SK-N-SH (cell line): Measurements from ENCODE around the gene CTSO. TPM values are rescaled to one million over a fixed set of nuclear protein-coding genes. Genes with fewer than 3 reads are reported as not detected.

ENCODE experiments used
- CTCF ChIA-PET: fragments of 300-600, 350-600 bp; formaldehyde crosslinking; extraction: SDS; loops from one replicate; lab custom pipeline; 2021; lab: Yijun Ruan, JAX
- POLR2A ChIA-PET: fragments of 350-600 bp; sonication (Branson Sonifier 250); formaldehyde crosslinking; extraction: SDS; loops from one replicate; lab custom pipeline; 2020; ENCODE audit warnings: antibody characterized with exemption, inconsistent platforms; lab: Yijun Ruan, JAX
- DNase-seq: peaks from one replicate; pipeline ENCODE4 v3.0.0; 2012
- H2AFZ ChIP-seq: fragments of 200-600 bp; sonication (generic); 2 replicates; pipeline ENCODE4 v1.8.1; 2016; ENCODE audit warnings: antibody characterized with exemption, mild to moderate bottlenecking, low read depth
- H3F3A ChIP-seq: fragments of 200-600 bp; sonication (generic); replicated peaks from 2 replicates; pipeline ENCODE3; 2016; ENCODE audit warnings: antibody characterized with exemption, mild to moderate bottlenecking; ENCODE audit not compliant: insufficient read depth
- H3K27ac ChIP-seq, 2 experiments: fragments of 200-500 bp in 1 of 2; fragments of 200-600 bp in 1 of 2; sonication (Bioruptor generic) in 1 of 2; sonication (generic), shearing (Covaris generic) in 1 of 2; 2 replicates each; pipeline versions ENCODE4 v1.5.1 to v1.6.1; 2014 to 2016; ENCODE audit warnings: low read depth in 2 of 2, inconsistent platforms in 1 of 2, low read length in 1 of 2, mild to moderate bottlenecking in 1 of 2, mixed read lengths in 1 of 2
- H3K27me3 ChIP-seq: fragments of 200-600 bp; sonication (generic), shearing (Covaris generic); 2 replicates; pipeline ENCODE4 v1.6.1; 2016; ENCODE audit warnings: mixed run types; ENCODE audit not compliant: insufficient read depth
- H3K36me3 ChIP-seq, 2 experiments: fragments of 200-500 bp in 1 of 2; fragments of 200-600 bp in 1 of 2; sonication (Bioruptor generic) in 1 of 2; sonication (generic) in 1 of 2; replicated peaks in 1 of 2; 2 replicates each; pipeline versions ENCODE3 to v1.5.1; 2014 to 2016; ENCODE audit warnings: low read length in 1 of 2, mild to moderate bottlenecking in 1 of 2; ENCODE audit not compliant: insufficient read depth in 2 of 2, control insufficient read depth in 1 of 2
- H3K4me1 ChIP-seq, 2 experiments: fragments of 200-500 bp in 1 of 2; fragments of 200-600 bp in 1 of 2; sonication (Bioruptor generic) in 1 of 2; sonication (generic), shearing (Covaris generic) in 1 of 2; 2 replicates each; pipeline versions ENCODE4 v1.5.1 to v1.6.1; 2014 to 2016; ENCODE audit warnings: low read depth in 1 of 2, low read length in 1 of 2, mixed run types in 1 of 2; ENCODE audit not compliant: insufficient read depth in 2 of 2, control insufficient read depth in 1 of 2
- H3K4me2 ChIP-seq: fragments of 200-600 bp; sonication (generic), shearing (Covaris generic); 2 replicates; pipeline ENCODE4 v1.6.1; 2017; ENCODE audit warnings: mixed run types
- H3K4me3 ChIP-seq, 2 experiments: fragments of 200-500 bp in 1 of 2; fragments of 200-600 bp in 1 of 2; sonication (Bioruptor generic) in 1 of 2; sonication (generic), shearing (Covaris generic) in 1 of 2; 2 replicates each; pipeline versions ENCODE4 v1.5.1 to v1.8.1; 2014 to 2016; ENCODE audit warnings: low read depth in 2 of 2, inconsistent platforms in 1 of 2, low read length in 1 of 2, mild to moderate bottlenecking in 1 of 2, mixed read lengths in 1 of 2, moderate library complexity in 1 of 2
- H3K79me2 ChIP-seq: fragments of 200-600 bp; sonication (generic); 2 replicates; pipeline ENCODE4 v1.8.1; 2017; ENCODE audit warnings: mild to moderate bottlenecking; ENCODE audit not compliant: insufficient read depth
- H3K9ac ChIP-seq: fragments of 200-600 bp; sonication (generic); 2 replicates; pipeline ENCODE4 v1.6.1; 2017; ENCODE audit warnings: mixed run types
- H3K9me2 ChIP-seq: fragments of 200-600 bp; sonication (generic); 2 replicates; pipeline ENCODE4 v1.6.1; 2017; ENCODE audit warnings: mixed run types
- H3K9me3 ChIP-seq: fragments of 200-600 bp; sonication (generic); 2 replicates; pipeline ENCODE4 v1.6.1; 2017; ENCODE audit warnings: mixed run types, mild to moderate bottlenecking, moderate library complexity
- H4K20me1 ChIP-seq: fragments of 200-600 bp; sonication (generic); 2 replicates; pipeline ENCODE4 v1.6.1; 2017; ENCODE audit warnings: mild to moderate bottlenecking, mixed run types; ENCODE audit not compliant: insufficient read depth
- CHD2 ChIP-seq: fragments of 150-350 bp; IDR thresholded peaks from 2 replicates; pipeline ENCODE4 v1.6.1; 2018; ENCODE audit warnings: low read length; ENCODE audit not compliant: partially characterized antibody
- ELF1 ChIP-seq: IDR thresholded peaks from 2 replicates; pipeline ENCODE4 v1.4.0; 2012
- EP300 ChIP-seq, 2 experiments: IDR thresholded peaks; 2 replicates each; pipeline versions ENCODE4 v1.4.0 to v1.6.1; 2012; ENCODE audit warnings: borderline replicate concordance in 1 of 2, low read depth in 1 of 2, low read length in 1 of 2
- EZH2phosphoT487 ChIP-seq: fragments of 200-600 bp; sonication (generic); IDR thresholded peaks from 2 replicates; pipeline ENCODE4 v1.6.1; 2017; ENCODE audit warnings: low read depth, mixed run types, mild to moderate bottlenecking, antibody characterized with exemption, moderate library complexity, borderline replicate concordance
- FOSL2 ChIP-seq: IDR thresholded peaks from 2 replicates; pipeline ENCODE4 v1.4.0; 2012; ENCODE audit warnings: low read depth, mild to moderate bottlenecking, moderate library complexity, borderline replicate concordance
- FOXM1 ChIP-seq: IDR thresholded peaks from 2 replicates; pipeline ENCODE4 v1.4.0; 2012; ENCODE audit warnings: low read depth, mild to moderate bottlenecking
- GABPA ChIP-seq: IDR thresholded peaks from 2 replicates; pipeline ENCODE4 v1.4.0; 2012; ENCODE audit warnings: low read depth, mild to moderate bottlenecking
- GATA2 ChIP-seq: sonication (generic); formaldehyde crosslinking; IDR thresholded peaks from 2 replicates; pipeline ENCODE4 v1.5.0; 2020; ENCODE audit warnings: mild to moderate bottlenecking, missing genetic modification reagents
- JUND ChIP-seq: IDR thresholded peaks from 2 replicates; pipeline ENCODE4 v1.4.0; 2012
- POLR2AphosphoS5 ChIP-seq: IDR thresholded peaks from 2 replicates; pipeline ENCODE4 v1.6.1; 2012; ENCODE audit warnings: low read depth, low read length
- RAD21 ChIP-seq: IDR thresholded peaks from 2 replicates; pipeline ENCODE4 v1.6.1; 2012; ENCODE audit warnings: mild to moderate bottlenecking, low read length
- RXRA ChIP-seq: IDR thresholded peaks from 2 replicates; pipeline ENCODE4 v1.4.0; 2012; ENCODE audit warnings: low read depth, mild to moderate bottlenecking, borderline replicate concordance
- SMC3 ChIP-seq: IDR thresholded peaks from 2 replicates; pipeline ENCODE4 v1.6.1; 2012; ENCODE audit warnings: low read depth, low read length, improper control_type of control experiment
- TAF1 ChIP-seq: IDR thresholded peaks from 2 replicates; pipeline ENCODE4 v1.6.1; 2012; ENCODE audit warnings: low read depth, mild to moderate bottlenecking, low read length, moderate library complexity, borderline replicate concordance
- TCF12 ChIP-seq: IDR thresholded peaks from 2 replicates; pipeline ENCODE4 v1.4.0; 2012
- WGBS: methylation state at CpG from one replicate; pipeline ENCODE4 v1.1.6; 2017; ENCODE audit warnings: low lambda C conversion rate; 5-methylcytosine and 5-hydroxymethylcytosine counted together
- polyA plus RNA-seq, 3 experiments: library from polyadenylated mRNA; depleted of rRNA; stranded (reverse); fragments of >200 nt; gene quantifications; 2 replicates each; pipeline ENCODE4 v1.2.3, GENCODE V29; 2012
- TF ChIP-seq, protein P1 (sequence below): IDR thresholded peaks from 2 replicates; pipeline ENCODE4 v1.4.0; 2012; ENCODE audit warnings: low read depth, borderline replicate concordance
- TF ChIP-seq, protein P2 (sequence below): IDR thresholded peaks from 2 replicates; pipeline ENCODE4; 2012
- TF ChIP-seq, protein P3 (sequence below): fragments of 200-600 bp; sonication (generic); IDR thresholded peaks from 2 replicates; pipeline ENCODE4 v1.6.1; 2017; ENCODE audit warnings: antibody characterized with exemption, mild to moderate bottlenecking, moderate library complexity
- TF ChIP-seq, protein P4 (sequence below): IDR thresholded peaks from 2 replicates; pipeline ENCODE4 v1.4.0; 2012; ENCODE audit warnings: low read depth

Gene CTSO
- polyA plus RNA-seq, 1 of the 3 experiments (the other 2 are of a cell fraction): 3.3 TPM

DNA sequence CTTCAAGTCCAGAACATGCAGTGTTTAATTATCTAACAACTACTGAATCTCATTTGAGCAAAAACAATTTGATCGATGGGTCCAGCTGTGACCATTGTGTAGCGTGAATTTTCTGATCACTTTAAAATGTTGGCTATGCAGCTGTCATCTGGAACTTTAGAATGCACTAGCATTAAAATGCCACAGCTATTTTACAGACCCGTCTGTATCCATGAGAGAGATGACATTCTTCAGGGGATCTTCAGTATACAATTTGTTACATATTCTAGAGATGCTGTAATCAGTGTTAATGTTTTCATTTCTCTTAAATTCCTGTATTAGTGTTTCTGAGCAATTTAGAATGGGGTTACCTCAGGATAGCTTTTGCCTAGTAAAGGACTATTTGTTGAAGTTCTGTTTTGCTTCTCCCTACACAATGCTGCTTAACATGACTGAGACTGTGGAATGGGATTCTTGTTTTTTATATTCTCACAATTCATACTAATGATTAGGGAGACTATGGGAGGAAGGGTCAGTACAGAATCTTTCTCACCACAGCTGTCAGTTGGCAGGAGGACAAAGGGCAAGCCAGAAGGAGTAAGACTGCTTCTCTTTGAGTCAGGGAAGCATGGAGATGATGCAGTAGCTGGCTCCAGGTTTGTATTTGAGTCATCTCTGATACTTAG, 13.2 kb upstream of the CTSO start:
- CTCF ChIA-PET: interaction anchor here (1.1 kb wide), 1 partner anchor 157 kb away, joined by 3 read pairs; no protein-coding TSS in a partner anchor

DNA sequence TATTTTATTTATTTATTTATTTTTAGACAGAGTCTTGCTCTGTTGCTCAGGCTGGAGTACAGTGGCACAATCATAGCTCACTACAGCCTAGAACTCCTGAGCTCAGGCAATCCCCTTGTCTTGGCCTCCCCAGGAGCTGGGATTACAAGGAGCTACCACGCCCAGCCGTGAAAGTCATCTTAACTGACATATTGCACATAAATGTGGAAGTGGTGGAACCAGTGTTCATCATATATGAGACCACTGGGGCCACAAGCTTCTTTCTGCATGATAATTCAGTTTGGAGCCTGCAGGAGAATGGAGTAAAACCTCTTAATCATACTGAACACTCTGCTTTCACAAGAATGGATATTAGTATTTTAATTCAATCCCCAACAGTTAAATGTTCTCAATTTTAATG, 12.5 kb upstream of the CTSO start:
- no peaks in the 10 kb centered on the region for H3F3A ChIP-seq
- TF ChIP-seq, protein P1, sequence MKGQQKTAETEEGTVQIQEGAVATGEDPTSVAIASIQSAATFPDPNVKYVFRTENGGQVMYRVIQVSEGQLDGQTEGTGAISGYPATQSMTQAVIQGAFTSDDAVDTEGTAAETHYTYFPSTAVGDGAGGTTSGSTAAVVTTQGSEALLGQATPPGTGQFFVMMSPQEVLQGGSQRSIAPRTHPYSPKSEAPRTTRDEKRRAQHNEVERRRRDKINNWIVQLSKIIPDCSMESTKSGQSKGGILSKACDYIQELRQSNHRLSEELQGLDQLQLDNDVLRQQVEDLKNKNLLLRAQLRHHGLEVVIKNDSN: no peak
- TF ChIP-seq SMC3 (no peak), TAF1 (no peak), EP300 (IDR thresholded peaks at IDR 0.05; ENCODE audit: borderline replicate concordance in 1 of 2, low read depth in 1 of 2, low read length in 1 of 2) (no peak), GATA2 (CRISPR knock-in tag) (no peak), FOXM1 (no peak)
- TF ChIP-seq, protein P2, sequence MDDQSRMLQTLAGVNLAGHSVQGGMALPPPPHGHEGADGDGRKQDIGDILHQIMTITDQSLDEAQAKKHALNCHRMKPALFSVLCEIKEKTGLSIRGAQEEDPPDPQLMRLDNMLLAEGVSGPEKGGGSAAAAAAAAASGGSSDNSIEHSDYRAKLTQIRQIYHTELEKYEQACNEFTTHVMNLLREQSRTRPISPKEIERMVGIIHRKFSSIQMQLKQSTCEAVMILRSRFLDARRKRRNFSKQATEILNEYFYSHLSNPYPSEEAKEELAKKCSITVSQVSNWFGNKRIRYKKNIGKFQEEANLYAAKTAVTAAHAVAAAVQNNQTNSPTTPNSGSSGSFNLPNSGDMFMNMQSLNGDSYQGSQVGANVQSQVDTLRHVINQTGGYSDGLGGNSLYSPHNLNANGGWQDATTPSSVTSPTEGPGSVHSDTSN: no peak
- TF ChIP-seq, protein P3, sequence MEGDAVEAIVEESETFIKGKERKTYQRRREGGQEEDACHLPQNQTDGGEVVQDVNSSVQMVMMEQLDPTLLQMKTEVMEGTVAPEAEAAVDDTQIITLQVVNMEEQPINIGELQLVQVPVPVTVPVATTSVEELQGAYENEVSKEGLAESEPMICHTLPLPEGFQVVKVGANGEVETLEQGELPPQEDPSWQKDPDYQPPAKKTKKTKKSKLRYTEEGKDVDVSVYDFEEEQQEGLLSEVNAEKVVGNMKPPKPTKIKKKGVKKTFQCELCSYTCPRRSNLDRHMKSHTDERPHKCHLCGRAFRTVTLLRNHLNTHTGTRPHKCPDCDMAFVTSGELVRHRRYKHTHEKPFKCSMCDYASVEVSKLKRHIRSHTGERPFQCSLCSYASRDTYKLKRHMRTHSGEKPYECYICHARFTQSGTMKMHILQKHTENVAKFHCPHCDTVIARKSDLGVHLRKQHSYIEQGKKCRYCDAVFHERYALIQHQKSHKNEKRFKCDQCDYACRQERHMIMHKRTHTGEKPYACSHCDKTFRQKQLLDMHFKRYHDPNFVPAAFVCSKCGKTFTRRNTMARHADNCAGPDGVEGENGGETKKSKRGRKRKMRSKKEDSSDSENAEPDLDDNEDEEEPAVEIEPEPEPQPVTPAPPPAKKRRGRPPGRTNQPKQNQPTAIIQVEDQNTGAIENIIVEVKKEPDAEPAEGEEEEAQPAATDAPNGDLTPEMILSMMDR: no peak

More for the DNA sequence above, 13.2 kb upstream of the CTSO start:
- Histone ChIP-seq H4K20me1 (no peaks in the 10 kb centered on the region), H3K36me3 (no peaks in the 10 kb centered on the region), H3K27ac (no peak overlapping the region), H3K9ac (no peak overlapping the region), H3K4me1 (no peaks in the 10 kb centered on the region), H3K79me2 (no peaks in the 10 kb centered on the region), H3K4me2 (no peak overlapping the region), H2AFZ (no peak overlapping the region), H3K9me3 (no peaks in the 10 kb centered on the region), H3K9me2 (no peaks in the 10 kb centered on the region), H3F3A (no peaks in the 10 kb centered on the region), H3K27me3 (no peaks in the 10 kb centered on the region; the same call in 1 of the 2 replicates), H3K4me3 (no peak overlapping the region)
- 23% methylated on average over 3 of the region's 3 CpGs for WGBS
- POLR2A ChIA-PET: no interaction called here
- DNase-seq: no peak
- TF ChIP-seq SMC3 (no peak), CHD2 (no peak), GATA2 (CRISPR knock-in tag) (no peak), JUND (no peak), POLR2AphosphoS5 (no peak), ELF1 (no peak), GABPA (no peak), EZH2phosphoT487 (no peak), TCF12 (no peak), RXRA (no peak), RAD21 (no peak), FOSL2 (no peak)
- TF ChIP-seq, protein P3: no peak
- TF ChIP-seq, protein P4, sequence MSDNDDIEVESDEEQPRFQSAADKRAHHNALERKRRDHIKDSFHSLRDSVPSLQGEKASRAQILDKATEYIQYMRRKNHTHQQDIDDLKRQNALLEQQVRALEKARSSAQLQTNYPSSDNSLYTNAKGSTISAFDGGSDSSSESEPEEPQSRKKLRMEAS: no peak

More for the DNA sequence above, 12.5 kb upstream of the CTSO start:
- Histone ChIP-seq H3K9ac (no peak overlapping the region), H3K4me3 (no peak overlapping the region), H3K9me3 (no peaks in the 10 kb centered on the region), H3K4me1 (no peaks in the 10 kb centered on the region), H2AFZ (no peak overlapping the region), H3K4me2 (no peak overlapping the region), H3K27ac (no peak overlapping the region), H3K27me3 (no peaks in the 10 kb centered on the region; the same call in 1 of the 2 replicates), H3K79me2 (no peaks in the 10 kb centered on the region), H3K36me3 (no peaks in the 10 kb centered on the region), H4K20me1 (no peaks in the 10 kb centered on the region), H3K9me2 (no peaks in the 10 kb centered on the region)
- POLR2A ChIA-PET: no interaction called here
- CTCF ChIA-PET: interaction anchor here (1.1 kb wide), 1 partner anchor 156 kb away, joined by 3 read pairs; no protein-coding TSS in a partner anchor
- WGBS: 3% methylated on average over 2 of the region's 2 CpGs
- DNase-seq: no peak
